SHP77 (cell line): ENCODE results near the gene KLF3.

ENCODE experiments used
- DNase-seq, 2 experiments: peaks; one replicate each; lab custom pipeline; 2025; lab: John Stamatoyannopoulos, UW

KLF3 gene

DNA sequence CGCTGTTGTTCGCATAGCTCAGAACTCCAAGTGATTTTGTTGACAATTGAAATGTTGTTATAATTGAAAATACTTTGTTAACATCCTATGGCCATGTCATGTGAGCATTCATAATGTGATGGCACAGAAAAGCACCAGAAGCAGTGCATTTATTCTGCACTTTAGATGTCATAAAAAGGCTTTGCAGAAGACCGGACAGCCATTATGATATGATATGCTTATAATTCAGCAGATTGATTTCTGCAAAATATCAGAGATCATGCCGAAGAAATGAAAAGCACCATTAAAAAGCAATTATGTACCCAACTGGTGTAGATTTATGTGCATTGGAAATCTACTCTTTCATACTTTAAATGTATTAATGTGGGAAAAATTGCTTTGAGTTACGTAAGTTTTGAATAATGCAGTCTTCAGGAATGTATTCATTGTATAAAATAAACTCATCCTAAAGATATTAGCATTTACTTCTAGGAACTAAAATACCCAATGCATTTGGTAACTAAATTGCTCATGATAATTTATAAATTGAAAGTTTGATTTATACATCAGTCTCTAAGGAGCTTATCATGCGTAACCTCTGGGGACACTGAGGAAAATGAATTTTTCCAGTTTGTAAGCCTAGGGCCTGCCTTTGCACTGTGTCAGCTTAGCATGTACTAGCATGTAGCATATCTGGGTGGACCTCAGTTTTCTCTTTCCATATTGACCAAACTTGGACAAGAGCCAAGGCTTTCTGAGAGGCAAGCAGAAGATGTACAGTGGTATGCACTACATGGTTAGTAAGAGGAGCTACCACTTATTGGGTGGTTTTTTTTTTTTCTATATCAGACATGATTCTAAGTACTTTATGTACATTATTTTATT is 75.2 kb downstream of the KLF3 start:
- no peak for DNase-seq

DNA sequence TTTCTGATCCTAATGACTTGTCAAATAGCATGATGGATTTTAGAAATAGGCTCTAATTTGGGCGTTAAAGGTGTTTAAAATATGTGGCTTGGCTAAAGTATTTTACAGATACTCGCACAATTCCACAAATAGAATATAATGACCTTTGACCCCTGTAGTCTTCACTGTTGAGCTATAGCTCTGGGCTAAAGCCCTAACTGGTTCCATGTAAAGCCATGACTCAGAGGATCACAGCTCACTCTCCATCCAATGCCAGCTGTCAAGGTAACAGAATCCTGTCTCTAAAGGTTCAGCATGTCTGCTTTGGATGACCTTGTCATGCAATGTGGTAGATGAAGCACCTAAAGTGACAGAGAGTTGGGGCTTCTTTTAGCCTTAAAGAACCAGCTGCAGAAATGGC is 76.3 kb downstream of the KLF3 start:
- no peak for DNase-seq

DNA sequence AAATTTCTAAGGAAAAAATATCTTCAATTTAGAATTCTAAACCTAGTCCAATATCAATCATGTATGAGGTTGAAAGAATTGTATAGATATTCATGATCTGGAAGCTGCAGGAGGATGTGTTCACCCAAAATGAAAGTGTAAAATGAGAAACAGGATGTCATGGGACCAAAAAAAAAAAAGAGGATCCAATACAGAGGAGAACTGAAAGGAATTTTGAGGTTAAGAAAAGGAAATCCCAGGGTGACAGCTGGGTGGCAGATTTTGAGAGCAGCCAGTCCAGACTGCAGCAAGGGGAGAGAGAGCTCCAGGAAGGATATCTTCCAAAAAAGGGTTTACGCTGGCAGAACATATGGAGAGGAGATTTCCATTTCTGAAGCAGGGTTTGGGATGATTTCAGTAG is 79.9 kb downstream of the KLF3 start:
- DNase-seq = no peak

DNA sequence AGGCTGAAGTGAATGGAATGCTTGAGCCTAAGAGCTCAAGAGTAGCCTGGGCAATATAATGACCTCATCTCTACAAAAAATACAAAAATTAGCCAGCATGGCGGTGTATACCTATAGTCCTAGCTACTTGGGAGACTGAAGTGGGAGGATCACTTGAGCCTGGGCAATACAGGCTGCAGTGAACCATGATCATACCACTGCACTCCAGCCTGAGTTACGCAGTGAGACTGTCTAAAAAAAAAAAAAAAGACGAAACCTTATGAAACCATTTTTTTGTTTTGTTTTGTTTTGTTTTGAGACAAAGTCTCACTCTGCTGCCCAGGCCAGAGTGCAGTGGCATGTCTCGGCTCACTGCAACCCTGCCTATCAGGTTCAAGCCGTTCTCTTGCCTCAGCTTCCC is 81.9 kb downstream of the KLF3 start:
- no peak for DNase-seq

DNA sequence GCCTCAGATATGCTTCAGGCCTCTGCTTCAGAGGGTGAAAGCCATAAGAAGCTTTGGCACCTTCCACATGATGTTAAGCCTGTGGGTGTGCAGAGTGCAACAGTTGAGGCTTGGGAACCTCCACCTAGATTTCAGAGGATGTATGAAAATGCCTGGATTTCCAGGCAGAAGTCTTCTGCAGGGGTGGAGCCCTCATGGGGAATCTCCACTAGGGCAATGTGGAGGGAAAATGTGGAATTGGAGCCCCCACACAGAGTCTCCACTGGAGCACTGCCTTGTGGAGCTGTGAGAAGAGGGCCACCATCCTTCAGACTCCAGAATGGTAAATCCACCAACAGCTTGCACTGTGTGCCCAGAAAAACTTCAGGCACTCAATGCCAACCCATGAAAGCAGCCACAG is 83.6 kb downstream of the KLF3 start:
- no peak for DNase-seq

DNA sequence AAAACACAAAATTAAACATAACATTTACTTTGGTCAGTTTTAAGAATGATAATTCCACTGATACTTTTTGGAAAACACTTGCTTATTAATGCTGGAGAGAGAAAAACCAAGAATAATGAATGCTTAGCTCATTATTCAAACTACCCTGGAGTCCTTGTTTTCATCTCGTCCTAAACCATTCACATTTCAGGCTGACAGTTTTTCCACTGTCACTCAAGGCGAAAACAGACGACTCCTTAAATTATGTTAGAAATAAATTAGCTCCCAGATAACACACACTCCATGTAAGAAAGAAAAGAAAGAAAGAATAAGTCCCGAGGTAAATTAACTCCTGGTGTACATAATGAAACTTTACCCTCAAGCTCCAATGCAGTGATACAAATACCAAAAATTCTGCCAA is 85.3 kb downstream of the KLF3 start:
- no peak for DNase-seq
